Mucosa of rectum (tissue), 2 donors: ENCODE measurements around the gene STON2.
A peak's percentile ranks its signal among the peaks of the same experiment; 100 is the strongest.

Source experiments
- H3K27ac ChIP-seq, 2 donors: one replicate each; pipeline ENCODE4 v1.7.0; 2013; ENCODE audit warnings: inconsistent platforms in 2 of 2, low read depth in 2 of 2, low read length in 2 of 2
- H3K27me3 ChIP-seq, 2 donors: one replicate each; pipeline ENCODE4 v1.7.0; 2013; ENCODE audit warnings: low read length in 2 of 2; ENCODE audit not compliant: control insufficient read depth in 2 of 2, insufficient read depth in 2 of 2
- H3K36me3 ChIP-seq, 2 donors: one replicate each; pipeline ENCODE4 v1.7.0; 2013; ENCODE audit warnings: low read length in 2 of 2; ENCODE audit not compliant: control insufficient read depth in 2 of 2, insufficient read depth in 2 of 2
- H3K4me1 ChIP-seq, 2 donors: one replicate each; pipeline ENCODE4 v1.7.0; 2013; ENCODE audit warnings: low read length in 2 of 2, mild to moderate bottlenecking in 1 of 2; ENCODE audit not compliant: control insufficient read depth in 2 of 2, insufficient read depth in 2 of 2
- H3K4me3 ChIP-seq, 2 donors: one replicate each; pipeline ENCODE4 v1.7.0; 2013; ENCODE audit warnings: low read length in 2 of 2
- H3K9ac ChIP-seq, 2 donors: one replicate each; pipeline ENCODE4 v1.7.0; 2013; ENCODE audit warnings: low read length in 2 of 2, low read depth in 1 of 2, mild to moderate bottlenecking in 1 of 2
- H3K9me3 ChIP-seq, 2 donors: one replicate each; pipeline ENCODE4 v1.7.0; 2013; ENCODE audit warnings: low read length in 2 of 2; ENCODE audit not compliant: control insufficient read depth in 2 of 2
- donor health status: healthy.
- donor health status: Normal muscosa, but diverticular disease.

Gene STON2

DNA sequence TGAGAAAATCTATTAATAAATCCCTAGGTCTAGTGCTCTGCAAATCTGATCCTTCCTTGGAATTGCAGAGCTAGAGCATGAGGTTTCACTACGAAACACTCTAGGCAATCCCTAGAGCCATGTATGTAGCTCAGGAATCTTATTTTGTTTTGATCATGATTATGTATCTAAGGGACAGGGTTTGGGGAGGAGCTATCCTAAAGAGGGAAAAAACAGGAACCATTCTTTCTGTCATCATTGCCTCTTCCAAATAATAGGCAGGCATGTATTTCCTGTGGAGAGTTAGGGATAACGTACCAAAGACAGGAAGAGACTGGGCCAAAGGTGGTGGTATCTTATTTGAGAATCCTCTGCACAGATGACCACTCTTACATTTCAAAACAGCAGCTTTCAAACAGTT is 90.6 kb downstream of the STON2 start:
- Histone ChIP-seq H3K36me3 (no peaks in the 10 kb centered on the region), H3K4me3 (no peak overlapping the region), H3K27ac (no peak overlapping the region), H3K4me1 (no peaks in the 10 kb centered on the region), H3K27me3 (no peaks in the 10 kb centered on the region), H3K9ac (no peak overlapping the region), H3K9me3 (no peaks in the 10 kb centered on the region)

DNA sequence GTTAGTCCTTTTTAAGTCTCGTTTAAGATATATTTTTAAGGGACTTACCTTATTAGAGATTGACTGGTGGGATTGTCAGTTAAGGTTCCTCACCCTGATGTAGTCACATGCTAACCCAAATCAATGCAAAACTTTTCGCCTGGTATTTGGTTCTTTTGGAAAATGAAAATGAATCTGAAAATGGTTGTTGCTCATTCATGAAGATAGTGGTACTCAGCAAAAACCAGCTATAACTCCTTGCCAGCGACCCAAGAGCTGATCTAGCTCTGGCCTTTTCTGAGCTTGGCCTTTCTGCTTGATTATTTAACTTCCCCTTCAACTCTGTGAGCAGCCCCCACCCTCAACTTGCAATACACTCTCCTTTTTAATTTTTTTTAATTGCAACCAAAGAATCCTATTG is 94.4 kb downstream of the STON2 start:
- Histone ChIP-seq H3K4me3 (no peak overlapping the region), H3K9ac (no peak overlapping the region), H3K27ac (no peak overlapping the region), H3K36me3 (no peaks in the 10 kb centered on the region), H3K27me3 (no peaks in the 10 kb centered on the region), H3K9me3 (no peaks in the 10 kb centered on the region), H3K4me1 (peaks cover 0 to 14% of the 10 kb centered on the region in 2 donors)

DNA sequence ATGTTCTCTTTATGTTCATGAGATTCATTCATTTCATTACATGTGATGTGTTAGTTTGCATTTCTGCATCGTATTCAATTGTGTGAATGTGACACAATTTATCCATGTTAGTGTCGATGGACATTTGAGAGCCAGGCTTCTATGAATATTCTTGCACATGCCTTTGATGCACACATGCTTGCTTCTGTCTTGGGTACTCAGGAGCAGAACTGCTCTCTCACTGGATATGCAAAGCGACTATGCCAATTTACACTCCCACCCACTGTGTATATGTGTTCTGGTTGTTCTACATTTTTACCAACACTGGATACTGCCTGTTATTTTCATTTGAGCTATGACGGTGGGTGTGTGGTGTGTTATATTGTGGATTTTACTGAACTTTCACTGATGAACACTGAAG is 95.1 kb downstream of the STON2 start:
- Histone ChIP-seq H3K9me3 (no peaks in the 10 kb centered on the region), H3K9ac (no peak overlapping the region), H3K36me3 (no peaks in the 10 kb centered on the region), H3K4me3 (no peak overlapping the region), H3K4me1 (peaks cover 0 to 14% of the 10 kb centered on the region in 2 donors), H3K27ac (no peak overlapping the region), H3K27me3 (no peaks in the 10 kb centered on the region)

GRCh38 chr14:81303258-81303935 is 96.7 kb downstream of the STON2 start:
- Histone ChIP-seq H3K27ac (peak overlapping the region; percentile 74 to 81), H3K9me3 (no peaks in the 10 kb centered on the region), H3K36me3 (no peaks in the 10 kb centered on the region), H3K9ac (peak overlapping the region in 1 of 2 donors; percentile 18), H3K4me3 (peak overlapping the region; percentile 23 to 38), H3K4me1 (peaks cover 0 to 14% of the 10 kb centered on the region in 2 donors), H3K27me3 (no peaks in the 10 kb centered on the region)

- H3K4me3 ChIP-seq, result no peak overlapping the region
- H3K4me1 ChIP-seq, result peaks cover 0 to 14% of the 10 kb centered on the region in 2 donors
- H3K9ac ChIP-seq, result no peak overlapping the region
- H3K9me3 ChIP-seq, result no peaks in the 10 kb centered on the region
- H3K27ac ChIP-seq, result peak overlapping the region; percentile 72 to 73
- no peaks in the 10 kb centered on the region for H3K36me3 ChIP-seq
- H3K27me3 ChIP-seq, result no peaks in the 10 kb centered on the region
These were observed 97.5 kb downstream of the STON2 start for GRCh38 chr14:81302638-81303037.

DNA sequence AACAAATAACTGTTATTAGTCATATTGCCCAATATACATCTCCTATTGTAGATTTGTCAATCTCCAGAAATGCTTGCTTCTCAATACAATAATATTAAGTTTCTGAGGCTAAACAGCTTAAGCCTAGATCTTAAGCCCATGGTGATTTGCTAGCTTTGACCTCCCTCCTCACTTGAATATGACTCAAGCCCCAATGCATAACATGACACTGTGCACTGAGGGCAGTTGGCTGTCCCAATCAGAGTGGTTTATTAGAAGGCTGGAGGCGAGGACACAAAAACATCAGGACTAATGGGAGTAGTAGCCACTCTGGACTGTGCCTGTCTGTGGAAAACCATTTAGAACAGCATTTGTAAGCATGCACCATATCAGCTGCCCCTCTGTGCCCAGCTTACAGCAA is 98.3 kb downstream of the STON2 start:
- Histone ChIP-seq H3K9ac (no peak overlapping the region), H3K27me3 (no peaks in the 10 kb centered on the region), H3K27ac (no peak overlapping the region), H3K9me3 (no peaks in the 10 kb centered on the region), H3K4me1 (peaks cover 0 to 14% of the 10 kb centered on the region in 2 donors), H3K36me3 (no peaks in the 10 kb centered on the region), H3K4me3 (no peak overlapping the region)

DNA sequence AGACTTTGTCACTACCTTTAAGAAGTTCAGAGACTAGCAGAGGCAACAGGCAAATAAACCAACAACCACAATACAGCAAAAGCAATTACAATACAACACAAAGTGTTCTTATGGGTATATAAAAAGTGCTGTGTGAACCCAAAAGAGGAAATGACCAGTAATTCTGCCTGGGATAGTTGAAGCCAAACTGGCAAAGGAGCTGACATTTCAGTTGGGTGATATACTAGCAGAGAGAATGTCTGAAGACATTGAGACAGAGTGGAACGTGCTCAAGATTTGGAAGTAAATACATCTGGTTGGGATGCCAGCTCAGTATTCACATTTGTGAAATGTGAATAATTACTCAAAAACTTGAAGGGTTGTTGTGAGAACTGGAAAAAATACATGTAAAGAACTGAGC is 98.8 kb downstream of the STON2 start:
- Histone ChIP-seq H3K4me3 (no peak overlapping the region), H3K27ac (no peak overlapping the region), H3K9me3 (no peaks in the 10 kb centered on the region), H3K4me1 (peaks cover 0 to 14% of the 10 kb centered on the region in 2 donors), H3K36me3 (no peaks in the 10 kb centered on the region), H3K27me3 (no peaks in the 10 kb centered on the region), H3K9ac (no peak overlapping the region)

DNA sequence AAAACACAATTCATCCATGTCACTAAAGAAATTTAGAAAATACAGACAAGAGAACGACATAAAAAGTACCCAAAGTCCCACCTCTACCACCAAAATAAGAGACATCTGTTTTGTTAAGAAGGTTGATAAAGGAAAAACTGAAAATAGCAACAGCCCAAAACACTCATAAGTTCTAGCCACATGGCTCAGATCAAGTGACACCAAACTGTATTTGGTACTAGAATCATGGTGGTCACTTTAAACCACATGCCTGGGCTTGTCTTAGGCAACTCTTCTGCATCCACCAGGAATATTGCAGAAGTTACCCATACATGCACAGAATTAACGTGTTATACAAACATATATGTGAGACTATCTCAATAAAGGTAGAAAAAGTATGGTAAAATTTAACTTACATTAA is 101.2 kb downstream of the STON2 start:
- peaks cover 0 to 13% of the 10 kb centered on the region in 2 donors for H3K4me1 ChIP-seq
- H3K4me3 ChIP-seq, result no peak overlapping the region
- H3K36me3 ChIP-seq, result no peaks in the 10 kb centered on the region
- H3K27me3 ChIP-seq, result no peaks in the 10 kb centered on the region
- H3K9ac ChIP-seq, result no peak overlapping the region
- no peak overlapping the region for H3K27ac ChIP-seq
- no peaks in the 10 kb centered on the region for H3K9me3 ChIP-seq

DNA sequence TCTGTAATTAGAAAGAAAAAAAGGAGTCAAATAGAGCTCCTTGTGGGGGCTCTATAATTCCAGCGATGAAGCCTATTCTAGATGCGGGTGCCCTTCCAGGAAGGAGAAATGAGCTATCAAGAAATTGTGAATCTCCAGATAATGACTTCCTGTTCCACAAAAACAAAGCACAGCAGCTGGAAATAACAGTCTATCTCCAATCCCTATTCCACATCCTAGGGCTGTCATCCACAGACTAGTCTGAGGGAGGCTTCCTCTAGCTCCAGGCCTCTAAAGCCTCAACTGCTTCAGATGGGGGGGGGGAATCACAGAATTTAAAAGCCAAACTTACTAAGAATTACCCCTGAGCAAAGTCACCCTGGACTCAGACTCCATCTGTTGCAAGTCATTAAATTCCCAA is 102.0 kb downstream of the STON2 start:
- Histone ChIP-seq H3K9ac (no peak overlapping the region), H3K9me3 (no peaks in the 10 kb centered on the region), H3K27ac (no peak overlapping the region), H3K4me3 (no peak overlapping the region), H3K27me3 (no peaks in the 10 kb centered on the region), H3K4me1 (peaks cover 0 to 7% of the 10 kb centered on the region in 2 donors), H3K36me3 (no peaks in the 10 kb centered on the region)

- Histone ChIP-seq H3K9ac (no peak overlapping the region), H3K27me3 (no peaks in the 10 kb centered on the region), H3K4me3 (no peak overlapping the region), H3K36me3 (no peaks in the 10 kb centered on the region), H3K9me3 (no peaks in the 10 kb centered on the region), H3K27ac (no peak overlapping the region), H3K4me1 (no peaks in the 10 kb centered on the region)
These were observed 103.9 kb downstream of the STON2 start for GRCh38 chr14:81295958-81296923.
